CD4-positive, CD25-positive, alpha-beta regulatory T cell (primary cell): Measurements from ENCODE around the gene MYCL. TPM values are rescaled to one million over a fixed set of nuclear protein-coding genes. Genes with fewer than 3 reads are reported as not detected.
A peak's percentile ranks its signal among the peaks of the same experiment; 100 is the strongest.

ENCODE experiments used
- ATAC-seq, 2 donors: fragments of 150-1000 bp; cut with Tn5 transposase; one replicate each; pipeline ENCODE4 v1.10.0; 2021; ENCODE audit warnings: low read depth in 2 of 2, moderate number of reproducible peaks in 2 of 2, moderate library complexity in 1 of 2
- DNase-seq, 3 donors: peaks; one replicate each; pipeline versions ENCODE4 v3.0.0 to v3.0.0-alpha.2; 2012 to 2022; ENCODE audit warnings: mixed read lengths in 1 of 3
- H3K27ac ChIP-seq: one replicate; pipeline ENCODE4 v1.7.0; 2013; ENCODE audit warnings: mild to moderate bottlenecking, low read length; ENCODE audit not compliant: insufficient read depth, poor library complexity, severe bottlenecking
- H3K27me3 ChIP-seq: one replicate; pipeline ENCODE4 v1.7.0; 2013; ENCODE audit warnings: low read length; ENCODE audit not compliant: control insufficient read depth, insufficient read depth
- H3K36me3 ChIP-seq: one replicate; pipeline ENCODE4 v1.7.0; 2013; ENCODE audit warnings: mild to moderate bottlenecking, low read length, moderate library complexity; ENCODE audit not compliant: control insufficient read depth, insufficient read depth
- H3K4me1 ChIP-seq: 2 replicates; pipeline ENCODE4 v1.7.0; 2013; ENCODE audit warnings: mild to moderate bottlenecking, low read length; ENCODE audit not compliant: insufficient read depth, control insufficient read depth, poor library complexity, severe bottlenecking
- H3K4me3 ChIP-seq: one replicate; pipeline ENCODE4 v1.7.0; 2013; ENCODE audit warnings: low read depth, mild to moderate bottlenecking, low read length, moderate library complexity
- H3K9me3 ChIP-seq, 2 experiments: 1 replicate in 1 of 2; 2 replicates in 1 of 2; pipeline ENCODE4 v1.7.0; 2013; ENCODE audit warnings: low read length in 2 of 2, mild to moderate bottlenecking in 1 of 2, moderate library complexity in 1 of 2; ENCODE audit not compliant: control insufficient read depth in 2 of 2
- H3K27ac Mint-ChIP-seq, 3 donors: one replicate each; pipeline ENCODE4 v1.8.0; 2020 to 2022; ENCODE audit warnings: mild to moderate bottlenecking in 3 of 3, mixed read lengths in 3 of 3, moderate library complexity in 2 of 3
- H3K27me3 Mint-ChIP-seq: one replicate; pipeline ENCODE4 v1.8.0; 2022; ENCODE audit warnings: mild to moderate bottlenecking, mixed read lengths
- H3K36me3 Mint-ChIP-seq: one replicate; pipeline ENCODE4 v1.8.0; 2020; ENCODE audit warnings: mixed read lengths
- H3K4me1 Mint-ChIP-seq, 4 donors: one replicate each; pipeline ENCODE4 v1.8.0; 2020 to 2022; ENCODE audit warnings: mixed read lengths in 4 of 4, mild to moderate bottlenecking in 1 of 4
- H3K4me3 Mint-ChIP-seq, 4 donors: one replicate each; pipeline ENCODE4 v1.8.0; 2020 to 2022; ENCODE audit warnings: mild to moderate bottlenecking in 4 of 4, mixed read lengths in 4 of 4, moderate library complexity in 3 of 4
- H3K9me3 Mint-ChIP-seq, 7 donors: one replicate each; pipeline ENCODE4 v1.8.0; 2020 to 2022; ENCODE audit warnings: mixed read lengths in 7 of 7, mild to moderate bottlenecking in 3 of 7, moderate library complexity in 2 of 7
- polyA plus RNA-seq, 4 donors: library from polyadenylated mRNA; unstranded; fragments of 300-500 nt; fragmentation: Illumina TruSeq; gene quantifications; one replicate each; pipeline ENCODE4 v1.2.3, GENCODE V29; 2021
- total RNA-seq: library from RNA; stranded (reverse); gene quantifications from one replicate; pipeline ENCODE4 v1.2.3, GENCODE V29; 2022

MYCL gene
- total RNA-seq (not detected), polyA plus RNA-seq (under 1 TPM in 1 of 4 donors, not detected in 3; 0.13 TPM)

DNA sequence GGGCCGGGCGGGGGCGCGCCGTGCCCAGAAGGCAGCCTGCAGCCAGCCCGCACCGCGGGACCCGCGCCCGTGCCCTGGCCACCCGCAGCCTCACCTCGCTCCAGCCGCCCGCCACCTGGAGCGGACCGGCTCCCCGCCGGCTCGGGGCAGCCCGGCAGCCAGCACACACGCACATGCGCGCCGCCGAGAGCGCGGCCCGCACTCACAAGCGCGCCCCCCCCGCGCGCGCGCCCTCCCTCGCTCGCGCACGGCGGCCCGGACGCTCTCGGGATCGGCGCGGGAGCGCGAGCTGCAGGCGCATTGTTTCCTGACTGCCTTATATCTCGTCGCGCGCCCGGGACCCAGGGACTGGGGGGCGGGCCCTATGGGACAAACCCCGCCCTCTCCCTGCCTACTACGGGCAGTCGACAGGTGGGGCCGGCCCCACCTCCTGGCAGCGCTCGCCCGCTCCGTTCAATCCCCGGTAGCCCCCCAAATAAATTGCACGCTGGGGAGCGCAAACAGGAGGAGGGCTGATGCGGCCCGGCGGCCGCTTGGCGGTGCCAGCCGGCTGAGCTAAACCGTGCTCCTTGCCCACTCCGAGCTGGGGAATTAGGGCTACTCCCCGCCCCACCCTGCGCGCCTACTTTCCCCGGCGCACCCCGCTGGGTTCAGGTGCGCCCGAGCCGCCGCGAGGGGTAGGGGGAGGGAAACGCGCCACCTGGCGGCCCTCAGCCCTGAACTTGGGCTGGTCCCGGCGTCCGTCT lies at the start of gene MYCL:
TSS of gene MYCL (minus strand) at position 204 of the 746 bp plus-strand sequence. CDS start 483 bp downstream, outside the sequence.
- no peaks in the 10 kb centered on the region for H3K9me3 ChIP-seq
- ATAC-seq, result peak; percentile 70 to 72
- no peak within 1 kb of the TSS for H3K4me3 ChIP-seq
- no peak within 1 kb of the TSS for H3K27ac Mint-ChIP-seq
- H3K27me3 Mint-ChIP-seq, result peaks cover 78% of the 10 kb centered on the region
- no peaks in the 10 kb centered on the region for H3K36me3 Mint-ChIP-seq
- H3K4me1 ChIP-seq, result peaks cover 17% of the 10 kb centered on the region
- H3K9me3 Mint-ChIP-seq, result peaks cover 0 to 3% (median 0%) of the 10 kb centered on the region in 7 donors
- peaks cover 36% of the 10 kb centered on the region for H3K27me3 ChIP-seq
- DNase-seq, result peak; percentile 52 to 83 (median 60)
- H3K27ac ChIP-seq, result no peak within 1 kb of the TSS
- peaks cover 0 to 11% (median 3%) of the 10 kb centered on the region in 4 donors for H3K4me1 Mint-ChIP-seq
- no peaks in the 10 kb centered on the region for H3K36me3 ChIP-seq
- peak within 1 kb of the TSS; percentile 80 to 86 (median 82) for H3K4me3 Mint-ChIP-seq

DNA sequence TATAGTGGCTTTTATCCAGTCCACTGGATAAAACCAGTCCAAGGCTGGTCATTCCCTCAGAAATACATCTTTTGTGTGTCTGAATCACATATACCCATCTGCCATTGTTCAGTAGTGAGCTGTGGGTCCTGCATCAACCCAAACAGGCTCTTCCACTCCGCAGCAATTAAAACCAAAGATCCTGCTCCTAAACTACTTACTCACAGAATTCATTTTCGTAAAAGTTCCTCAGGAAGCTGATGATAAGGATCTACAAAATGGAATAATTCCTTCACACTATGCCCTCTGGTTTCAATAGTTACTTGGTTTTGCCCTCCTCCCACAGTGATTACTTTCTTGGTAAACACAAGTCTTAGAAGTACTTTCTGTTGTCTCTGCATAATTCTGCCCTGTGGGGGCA lies 48.2 kb upstream of the MYCL start:
- peak overlapping the region in 1 of 4 donors; percentile 35 for H3K4me3 Mint-ChIP-seq
- Histone ChIP-seq H3K27ac (no peak overlapping the region), H3K27me3 (no peaks in the 10 kb centered on the region), H3K4me3 (no peak overlapping the region), H3K9me3 (no peaks in the 10 kb centered on the region), H3K4me1 (peaks cover 9% of the 10 kb centered on the region), H3K36me3 (no peaks in the 10 kb centered on the region)
- peaks cover 5% of the 10 kb centered on the region for H3K27me3 Mint-ChIP-seq
- no peak for ATAC-seq
- H3K4me1 Mint-ChIP-seq, result peaks cover 0 to 11% (median 3%) of the 10 kb centered on the region in 4 donors
- H3K27ac Mint-ChIP-seq, result no peak overlapping the region
- DNase-seq, result no peak
- H3K36me3 Mint-ChIP-seq, result no peaks in the 10 kb centered on the region
- no peaks in the 10 kb centered on the region for H3K9me3 Mint-ChIP-seq

DNA sequence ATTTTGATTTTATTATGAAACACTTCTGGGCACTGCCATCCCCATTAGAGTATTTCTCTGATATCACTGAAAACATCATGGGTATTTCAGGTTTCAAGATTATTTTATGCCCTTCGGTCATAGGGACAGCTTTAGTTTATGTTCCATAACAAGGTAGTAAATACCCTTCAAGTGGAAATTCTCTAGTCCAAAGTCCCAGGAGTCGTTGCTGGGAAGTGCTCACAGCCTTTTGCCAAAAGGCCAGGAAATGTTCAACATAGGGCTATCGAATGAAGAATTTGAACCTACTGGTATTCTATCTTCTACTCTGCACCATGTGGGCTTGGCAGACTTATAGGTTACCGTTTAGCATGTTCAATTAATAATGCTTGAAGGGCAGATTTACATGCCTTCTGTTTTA lies 45.5 kb upstream of the MYCL start:
- peaks cover 0 to 4% (median 0%) of the 10 kb centered on the region in 4 donors for H3K4me1 Mint-ChIP-seq
- no peaks in the 10 kb centered on the region for H3K27me3 ChIP-seq
- no peak for ATAC-seq
- H3K27ac ChIP-seq, result no peak overlapping the region
- H3K36me3 Mint-ChIP-seq, result no peaks in the 10 kb centered on the region
- H3K4me1 ChIP-seq, result peaks cover 3% of the 10 kb centered on the region
- H3K9me3 Mint-ChIP-seq, result no peaks in the 10 kb centered on the region
- H3K27me3 Mint-ChIP-seq, result peaks cover 5% of the 10 kb centered on the region
- H3K36me3 ChIP-seq, result no peaks in the 10 kb centered on the region
- H3K4me3 ChIP-seq, result no peak overlapping the region
- H3K27ac Mint-ChIP-seq, result no peak overlapping the region
- no peak overlapping the region for H3K4me3 Mint-ChIP-seq
- no peak for DNase-seq
- no peaks in the 10 kb centered on the region for H3K9me3 ChIP-seq

DNA sequence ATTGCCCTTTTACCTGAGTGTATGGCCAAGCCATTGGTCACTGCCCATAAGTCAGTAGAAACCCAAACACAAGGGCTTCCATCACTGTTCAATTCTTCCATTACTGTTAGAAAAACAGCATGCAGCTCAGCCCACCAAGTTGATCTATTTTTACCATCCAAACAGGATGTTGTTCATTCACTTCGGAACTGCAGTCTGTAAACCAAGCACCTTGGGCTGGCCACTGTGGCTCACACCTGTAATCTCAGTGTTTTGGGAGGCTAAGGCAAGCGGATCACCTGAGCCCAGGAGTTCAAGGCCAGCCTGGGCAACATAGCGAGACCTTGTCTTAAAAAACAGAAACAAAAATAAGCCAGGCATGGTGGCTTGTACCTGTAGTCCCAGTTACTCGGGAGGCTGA lies 44.5 kb upstream of the MYCL start:
- Mint-ChIP-seq H3K27ac (no peak overlapping the region), H3K4me3 (no peak overlapping the region), H3K4me1 (peaks cover 0 to 4% (median 0%) of the 10 kb centered on the region in 4 donors), H3K36me3 (no peaks in the 10 kb centered on the region), H3K27me3 (peaks cover 5% of the 10 kb centered on the region), H3K9me3 (no peaks in the 10 kb centered on the region)
- H3K4me1 ChIP-seq, result peaks cover 3% of the 10 kb centered on the region
- no peak overlapping the region for H3K27ac ChIP-seq
- no peak overlapping the region for H3K4me3 ChIP-seq
- no peaks in the 10 kb centered on the region for H3K36me3 ChIP-seq
- DNase-seq, result no peak
- no peaks in the 10 kb centered on the region for H3K9me3 ChIP-seq
- ATAC-seq, result no peak
- H3K27me3 ChIP-seq, result no peaks in the 10 kb centered on the region

- no peak overlapping the region for H3K27ac ChIP-seq
- H3K4me3 ChIP-seq, result no peak overlapping the region
- H3K36me3 Mint-ChIP-seq, result no peaks in the 10 kb centered on the region
- no peaks in the 10 kb centered on the region for H3K27me3 ChIP-seq
- no peaks in the 10 kb centered on the region for H3K9me3 Mint-ChIP-seq
- H3K36me3 ChIP-seq, result no peaks in the 10 kb centered on the region
- no peaks in the 10 kb centered on the region for H3K27me3 Mint-ChIP-seq
- ATAC-seq (no peak), DNase-seq (no peak)
- no peaks in the 10 kb centered on the region for H3K9me3 ChIP-seq
- H3K4me3 Mint-ChIP-seq, result no peak overlapping the region
- H3K27ac Mint-ChIP-seq, result no peak overlapping the region
- H3K4me1 Mint-ChIP-seq, result peaks cover 0 to 4% (median 0%) of the 10 kb centered on the region in 4 donors
- peaks cover 3% of the 10 kb centered on the region for H3K4me1 ChIP-seq
Measured at GRCh38 chr1:39944410-39945112, 42.8 kb upstream of the MYCL start.

DNA sequence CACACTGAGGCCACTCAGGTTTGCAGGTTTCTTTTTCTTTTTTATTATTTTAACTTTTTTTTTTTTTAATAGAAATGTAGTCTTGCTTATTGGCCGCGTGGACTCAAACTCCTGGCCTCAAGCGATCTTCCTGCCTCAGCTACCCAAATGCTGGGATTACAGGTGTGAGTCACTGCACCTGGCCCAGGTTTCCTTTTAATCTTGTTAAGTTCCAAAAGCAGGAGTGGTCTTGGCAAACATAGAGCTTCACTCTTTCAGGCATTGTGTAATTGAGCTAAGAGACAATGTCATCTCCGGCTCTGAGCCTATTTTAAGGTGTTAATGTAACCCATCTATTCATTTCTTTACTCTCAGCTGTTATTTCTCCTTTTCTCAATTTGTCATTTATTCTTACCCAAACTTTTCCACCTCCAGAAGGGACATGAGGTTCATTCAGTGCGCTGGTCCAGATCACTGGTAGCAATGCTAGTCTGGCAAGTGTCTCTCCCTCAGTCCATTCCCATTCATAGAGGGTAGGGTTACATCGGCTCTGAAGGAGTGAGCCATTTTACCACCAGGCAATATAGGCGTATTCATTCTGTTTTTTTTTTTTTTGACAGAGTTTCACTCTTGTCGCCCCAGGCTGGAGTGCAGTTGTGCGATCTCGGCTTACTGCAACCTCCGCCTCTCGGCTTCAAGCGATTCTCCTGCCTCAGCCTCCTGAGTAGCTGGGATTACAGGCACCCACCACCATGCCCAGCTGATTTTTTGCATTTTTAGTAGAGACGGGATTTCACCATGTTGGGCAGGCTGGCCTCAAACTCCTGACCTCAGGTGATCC lies 42.0 kb upstream of the MYCL start:
- H3K4me3 Mint-ChIP-seq, result no peak overlapping the region
- no peak for ATAC-seq

DNA sequence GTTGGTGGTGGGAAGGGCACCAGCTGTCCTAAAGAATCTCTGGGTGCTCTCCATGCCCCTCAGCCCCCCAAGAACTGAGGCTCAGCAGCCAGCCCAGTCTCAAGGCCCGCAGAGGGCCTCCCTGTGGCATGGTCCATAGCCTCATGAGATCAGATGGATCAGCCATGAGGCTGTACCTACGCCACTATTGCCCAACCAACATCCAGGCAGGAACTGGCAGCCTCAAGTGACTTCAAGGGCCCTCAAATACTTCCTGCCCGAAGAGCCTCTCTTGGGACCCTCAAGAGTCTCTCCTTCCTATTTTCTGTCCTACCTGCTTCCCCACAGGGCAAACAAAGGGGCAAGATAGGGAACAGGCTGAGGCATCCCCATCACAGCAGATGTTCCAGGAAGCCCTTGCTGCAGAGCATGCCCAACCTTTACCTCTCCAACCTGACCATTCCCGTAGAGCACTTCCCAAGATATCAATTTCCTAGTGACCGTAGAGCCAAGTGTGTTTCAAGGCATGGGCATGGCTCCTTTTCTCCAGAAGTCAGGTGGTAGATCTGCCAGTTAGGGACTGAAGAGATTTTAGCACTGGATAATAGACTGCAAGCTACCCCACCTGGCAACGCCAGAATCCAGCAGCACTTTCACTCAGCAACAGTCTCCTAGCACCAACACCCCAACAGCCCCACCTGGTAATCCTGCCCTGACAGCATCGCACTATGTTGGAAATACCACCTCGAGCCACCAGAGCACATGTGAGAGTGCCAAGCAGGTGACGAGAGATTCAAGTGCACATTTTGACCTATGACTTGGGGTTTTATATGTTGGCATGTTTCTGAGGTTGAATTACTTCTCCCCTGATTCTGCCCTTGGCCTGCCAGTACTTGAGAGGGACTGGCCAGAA lies 39.5 kb upstream of the MYCL start:
- DNase-seq (no peak), ATAC-seq (no peak)
- no peak overlapping the region for H3K4me3 ChIP-seq
- H3K9me3 ChIP-seq, result no peaks in the 10 kb centered on the region
- H3K36me3 ChIP-seq, result no peaks in the 10 kb centered on the region
- no peak overlapping the region for H3K4me3 Mint-ChIP-seq
- H3K9me3 Mint-ChIP-seq, result no peaks in the 10 kb centered on the region
- no peak overlapping the region for H3K27ac Mint-ChIP-seq
- peaks cover under 1% of the 10 kb centered on the region for H3K4me1 ChIP-seq
- no peaks in the 10 kb centered on the region for H3K27me3 ChIP-seq
- H3K36me3 Mint-ChIP-seq, result no peaks in the 10 kb centered on the region
- H3K27me3 Mint-ChIP-seq, result no peaks in the 10 kb centered on the region
- peaks cover 0 to 4% (median 0%) of the 10 kb centered on the region in 4 donors for H3K4me1 Mint-ChIP-seq
- no peak overlapping the region for H3K27ac ChIP-seq

More for the DNA sequence above, 42.0 kb upstream of the MYCL start:
- no peak overlapping the region for H3K27ac Mint-ChIP-seq
- no peaks in the 10 kb centered on the region for H3K27me3 Mint-ChIP-seq
- no peak for DNase-seq
- no peaks in the 10 kb centered on the region for H3K9me3 Mint-ChIP-seq
- H3K4me1 Mint-ChIP-seq, result peaks cover 0 to 4% (median 0%) of the 10 kb centered on the region in 4 donors
- no peak overlapping the region for H3K4me3 ChIP-seq
- no peaks in the 10 kb centered on the region for H3K36me3 Mint-ChIP-seq
- no peaks in the 10 kb centered on the region for H3K36me3 ChIP-seq
- H3K27ac ChIP-seq, result no peak overlapping the region
- no peaks in the 10 kb centered on the region for H3K9me3 ChIP-seq
- peaks cover 3% of the 10 kb centered on the region for H3K4me1 ChIP-seq
- no peaks in the 10 kb centered on the region for H3K27me3 ChIP-seq
